Activated gamma-delta T cell treated with Interleukin-2 at 50 U/mL for 16 hours (primary cell): ENCODE data around the gene CAPN3.
"Not testable (repeated sequence)": the region's sequence is repeated elsewhere in the genome, so short reads cannot be mapped to it uniquely, and the experiment has no call there.

Experiments
- DNase-seq: peaks from one replicate; pipeline ENCODE4 v3.0.0-alpha.2; 2020

Gene CAPN3

GRCh38 chr15:42359249-42359648 is at the start of gene CAPN3:
Gene CAPN3 (plus strand): TSS chr15:42359501. CDS start chr15:42359806, 305 bp downstream.
- DNase-seq: no peak

GRCh38 chr15:42313463-42313862 is 45.8 kb upstream of the CAPN3 start:
- no peak for DNase-seq

GRCh38 chr15:42314818-42315217 is 44.5 kb upstream of the CAPN3 start:
- no peak for DNase-seq

- no peak for DNase-seq
These were observed 43.8 kb upstream of the CAPN3 start for GRCh38 chr15:42315521-42315920.

- DNase-seq: not testable (repeated sequence)
These were observed 43.0 kb upstream of the CAPN3 start for GRCh38 chr15:42316282-42316805.

- no peak for DNase-seq
These were observed 40.1 kb upstream of the CAPN3 start for GRCh38 chr15:42319206-42319605.

GRCh38 chr15:42324308-42324707 is 35.0 kb upstream of the CAPN3 start:
- no peak for DNase-seq

GRCh38 chr15:42329161-42329560 is 30.1 kb upstream of the CAPN3 start:
- no peak for DNase-seq

GRCh38 chr15:42329992-42330391 is 29.3 kb upstream of the CAPN3 start:
- no peak for DNase-seq

- no peak for DNase-seq
These were observed 28.1 kb upstream of the CAPN3 start for GRCh38 chr15:42331235-42331634.

GRCh38 chr15:42332331-42332730 is 27.0 kb upstream of the CAPN3 start:
- no peak for DNase-seq

- no peak for DNase-seq
These were observed 24.2 kb upstream of the CAPN3 start for GRCh38 chr15:42335074-42335473.

- DNase-seq: not testable (repeated sequence)
These were observed 22.7 kb upstream of the CAPN3 start for GRCh38 chr15:42336650-42337049.

GRCh38 chr15:42337104-42337503 is 22.2 kb upstream of the CAPN3 start:
- DNase-seq: not testable (repeated sequence)

- DNase-seq: no peak
These were observed 20.8 kb upstream of the CAPN3 start for GRCh38 chr15:42338500-42338899.

GRCh38 chr15:42343596-42344232 is 15.6 kb upstream of the CAPN3 start:
- DNase-seq: no peak

GRCh38 chr15:42344763-42345162 is 14.5 kb upstream of the CAPN3 start:
- DNase-seq: no peak

GRCh38 chr15:42345504-42345903 is 13.8 kb upstream of the CAPN3 start:
- no peak for DNase-seq

- DNase-seq: no peak
These were observed 11.2 kb upstream of the CAPN3 start for GRCh38 chr15:42348083-42348482.

GRCh38 chr15:42349186-42349585 is 10.1 kb upstream of the CAPN3 start:
- DNase-seq: no peak

- DNase-seq: no peak
These were observed 6.9 kb upstream of the CAPN3 start for GRCh38 chr15:42352401-42352800.

GRCh38 chr15:42353061-42353460 is 6.2 kb upstream of the CAPN3 start:
- DNase-seq: no peak

GRCh38 chr15:42354824-42355223 is 4.5 kb upstream of the CAPN3 start:
- no peak for DNase-seq

GRCh38 chr15:42355291-42355690 is 4.0 kb upstream of the CAPN3 start:
- no peak for DNase-seq

GRCh38 chr15:42356851-42357250 is 2.5 kb upstream of the CAPN3 start:
- no peak for DNase-seq
